NCI-H524 (cell line): Measurements from ENCODE around the gene INTS12.
A peak's percentile ranks its signal among the peaks of the same experiment; 100 is the strongest.

Source experiments
- DNase-seq, 2 experiments: peaks; one replicate each; lab custom pipeline; 2025; lab: John Stamatoyannopoulos, UW

INTS12 gene

GRCh38 chr4:105683038-105683437 is 25.5 kb downstream of the INTS12 start:
- no peak for DNase-seq

- DNase-seq: no peak
Measured at GRCh38 chr4:105679186-105679585, 29.3 kb downstream of the INTS12 start.

GRCh38 chr4:105677709-105678108 is 30.8 kb downstream of the INTS12 start:
- DNase-seq: no peak

- no peak for DNase-seq
Measured at GRCh38 chr4:105674011-105674410, 34.5 kb downstream of the INTS12 start.

- no peak for DNase-seq
Measured at GRCh38 chr4:105671301-105671700, 37.2 kb downstream of the INTS12 start.

- no peak for DNase-seq
Measured at GRCh38 chr4:105670684-105671083, 37.8 kb downstream of the INTS12 start.

- DNase-seq: peak in 1 of 2 experiments; percentile 10
Measured at GRCh38 chr4:105666693-105667092, 41.8 kb downstream of the INTS12 start.

GRCh38 chr4:105662935-105663675 is 45.4 kb downstream of the INTS12 start:
- DNase-seq: no peak

GRCh38 chr4:105661028-105661427 is 47.5 kb downstream of the INTS12 start:
- DNase-seq: no peak

- DNase-seq: no peak
Measured at GRCh38 chr4:105659190-105659589, 49.3 kb downstream of the INTS12 start.

- no peak for DNase-seq
Measured at GRCh38 chr4:105657117-105657765, 51.2 kb downstream of the INTS12 start.

- DNase-seq: no peak
Measured at GRCh38 chr4:105652286-105652888, 56.1 kb downstream of the INTS12 start.

- no peak for DNase-seq
Measured at GRCh38 chr4:105651884-105652283, 56.6 kb downstream of the INTS12 start.

- no peak for DNase-seq
Measured at GRCh38 chr4:105650190-105650589, 58.3 kb downstream of the INTS12 start.

- DNase-seq: no peak
Measured at GRCh38 chr4:105645440-105645839, 63.0 kb downstream of the INTS12 start.

GRCh38 chr4:105644257-105644656 is 64.2 kb downstream of the INTS12 start:
- no peak for DNase-seq

- no peak for DNase-seq
Measured at GRCh38 chr4:105641845-105642244, 66.6 kb downstream of the INTS12 start.

- peak in 1 of 2 experiments; percentile 59 for DNase-seq
Measured at GRCh38 chr4:105637408-105638176, 70.9 kb downstream of the INTS12 start.

GRCh38 chr4:105634402-105635080 is 73.9 kb downstream of the INTS12 start:
- no peak for DNase-seq

GRCh38 chr4:105633241-105633640 is 75.2 kb downstream of the INTS12 start:
- no peak for DNase-seq
